ENCODE measurements around the gene UGT1A8.

DNA sequence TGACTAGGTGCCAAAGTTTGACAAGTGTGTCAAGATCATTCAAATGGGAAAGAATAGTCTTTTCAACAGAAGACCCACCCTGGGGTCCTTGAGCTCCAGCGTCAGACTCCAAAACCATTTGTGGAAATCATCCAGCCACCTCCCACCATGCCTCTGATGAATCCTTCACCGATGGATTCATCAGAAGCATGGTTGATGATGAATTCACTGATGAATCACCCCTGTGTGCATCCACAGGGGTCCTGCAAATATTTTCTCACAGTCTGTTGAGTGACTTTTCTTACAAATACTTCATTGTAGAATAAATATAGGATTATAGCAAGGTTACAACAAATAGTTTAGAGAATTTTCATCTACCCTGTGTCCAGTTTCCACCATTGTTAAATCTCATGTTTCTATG, 58.6 kb downstream of the UGT1A8 start:
- TF ChIP-seq KLF10 (CRISPR knock-in tag; IDR thresholded peaks at IDR 0.05) = no peak
- TF ChIP-seq FOXM1 (IDR thresholded peaks at IDR 0.05; ENCODE audit: low read depth) = no peak
- no peak for TF ChIP-seq FOXM1 (CRISPR knock-in tag; IDR thresholded peaks at IDR 0.05; ENCODE audit: low read depth)
- TF ChIP-seq NBN (IDR thresholded peaks at IDR 0.05; ENCODE audit: low read depth) = no peak
- TF ChIP-seq ZNF707 (CRISPR knock-in tag; conservative IDR thresholded peaks at IDR 0.05) = no peak
- TF ChIP-seq, protein P1, sequence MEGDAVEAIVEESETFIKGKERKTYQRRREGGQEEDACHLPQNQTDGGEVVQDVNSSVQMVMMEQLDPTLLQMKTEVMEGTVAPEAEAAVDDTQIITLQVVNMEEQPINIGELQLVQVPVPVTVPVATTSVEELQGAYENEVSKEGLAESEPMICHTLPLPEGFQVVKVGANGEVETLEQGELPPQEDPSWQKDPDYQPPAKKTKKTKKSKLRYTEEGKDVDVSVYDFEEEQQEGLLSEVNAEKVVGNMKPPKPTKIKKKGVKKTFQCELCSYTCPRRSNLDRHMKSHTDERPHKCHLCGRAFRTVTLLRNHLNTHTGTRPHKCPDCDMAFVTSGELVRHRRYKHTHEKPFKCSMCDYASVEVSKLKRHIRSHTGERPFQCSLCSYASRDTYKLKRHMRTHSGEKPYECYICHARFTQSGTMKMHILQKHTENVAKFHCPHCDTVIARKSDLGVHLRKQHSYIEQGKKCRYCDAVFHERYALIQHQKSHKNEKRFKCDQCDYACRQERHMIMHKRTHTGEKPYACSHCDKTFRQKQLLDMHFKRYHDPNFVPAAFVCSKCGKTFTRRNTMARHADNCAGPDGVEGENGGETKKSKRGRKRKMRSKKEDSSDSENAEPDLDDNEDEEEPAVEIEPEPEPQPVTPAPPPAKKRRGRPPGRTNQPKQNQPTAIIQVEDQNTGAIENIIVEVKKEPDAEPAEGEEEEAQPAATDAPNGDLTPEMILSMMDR (IDR thresholded peaks at IDR 0.05 in 2 of 3, conservative IDR thresholded peaks at IDR 0.05 in 1 of 3; ENCODE audit: insufficient read depth in 2 of 3, low read depth in 1 of 3, low read length in 3 of 3) = no peak
- no peak for TF ChIP-seq TAF1 (IDR thresholded peaks at IDR 0.05; ENCODE audit: control insufficient read depth, extremely low read depth, insufficient read depth, low read length, severe bottlenecking)
- no peak for TF ChIP-seq MEF2A (IDR thresholded peaks at IDR 0.05; ENCODE audit: control insufficient read depth, low read depth, low read length)
- no peak for TF ChIP-seq ZBTB17 (CRISPR knock-in tag; IDR thresholded peaks at IDR 0.05)
- no peak for TF ChIP-seq MXI1 (IDR thresholded peaks at IDR 0.05; ENCODE audit: low read depth, low read length)
- no peak for TF ChIP-seq HLTF (IDR thresholded peaks at IDR 0.05)
